GM12878 (cell line): ENCODE results near the gene THRA. TPM values are rescaled to one million over a fixed set of nuclear protein-coding genes. Genes with fewer than 3 reads are reported as not detected.

Source experiments
- ATAC-seq: fragments of 200-7000 bp; cut with Tn5 transposase; 3 replicates; pipeline ENCODE4 v1.9.1; 2020; ENCODE audit warnings: mild to moderate bottlenecking, moderate library complexity
- BruUV-seq: library from RNA; stranded (reverse); fragments of 400-500 nt; replicated peaks from 2 replicates; lab custom pipeline; 2021; lab: Mats Ljungman, UMichigan
- CTCF ChIA-PET: fragments of 300-600 bp; sonication (Branson Sonifier 250); formaldehyde crosslinking; extraction: SDS; loops from one replicate; lab custom pipeline; 2021; ENCODE audit warnings: inconsistent platforms; lab: Yijun Ruan, JAX
- POLR2A ChIA-PET: fragments of 350-600 bp; formaldehyde crosslinking; extraction: SDS; loops from one replicate; lab custom pipeline; 2021; ENCODE audit warnings: inconsistent platforms; lab: Charles Lee
- RAD21 ChIA-PET: fragments of 300-600 bp; sonication (Branson Sonifier 250); formaldehyde crosslinking; loops from one replicate; lab custom pipeline; 2023; ENCODE audit warnings: antibody characterized with exemption; ENCODE audit not compliant: unreplicated experiment; lab: Charles Lee
- SMC1A ChIA-PET: fragments of 300-600 bp; sonication (Branson Sonifier 250); formaldehyde crosslinking; loops from one replicate; lab custom pipeline; 2023; ENCODE audit not compliant: unreplicated experiment, uncharacterized antibody; lab: Charles Lee
- DNase-seq: peaks from one replicate; pipeline ENCODE4 v3.0.0-alpha.2; 2011; ENCODE audit warnings: low read depth, low spot score
- FAIRE-seq: peaks from 3 replicates; lab custom pipeline; 2011; peaks lifted over from hg19 to GRCh38; lab: Jason Lieb, UNC
- H2AFZ ChIP-seq: 2 replicates; pipeline ENCODE4 v1.6.0; 2011; ENCODE audit warnings: low read depth, low read length, control low read depth; ENCODE audit not compliant: control insufficient read depth
- H3K27ac ChIP-seq: 2 replicates; pipeline ENCODE4 v1.5.1; 2011; ENCODE audit warnings: control low read depth; ENCODE audit not compliant: control insufficient read depth, insufficient read depth
- H3K27me3 ChIP-seq, 2 experiments: replicated peaks in 1 of 2; 2 replicates each; pipeline versions ENCODE4 v1.6.0 to v1.6.1; 2011; ENCODE audit warnings: low read length in 1 of 2; ENCODE audit not compliant: control insufficient read depth in 2 of 2, insufficient read depth in 2 of 2
- H3K36me3 ChIP-seq, 2 experiments: 2 replicates each; pipeline ENCODE4 v1.5.1; 2011; ENCODE audit warnings: low read length in 1 of 2; ENCODE audit not compliant: control insufficient read depth in 2 of 2, insufficient read depth in 2 of 2
- H3K4me1 ChIP-seq: 2 replicates; pipeline ENCODE4 v1.6.1; 2011; ENCODE audit warnings: mild to moderate bottlenecking, low read length, moderate library complexity, mixed read lengths; ENCODE audit not compliant: control insufficient read depth, insufficient read depth
- H3K4me2 ChIP-seq: 2 replicates; pipeline ENCODE4 v1.6.0; 2011; ENCODE audit warnings: control low read depth; ENCODE audit not compliant: control insufficient read depth, insufficient read depth
- H3K4me3 ChIP-seq: fragments of 200-600 bp; sonication (generic); 2 replicates; pipeline ENCODE4 v1.5.1; 2016
- H3K79me2 ChIP-seq: 2 replicates; pipeline ENCODE4 v1.6.0; 2011; ENCODE audit warnings: low read length; ENCODE audit not compliant: control insufficient read depth, insufficient read depth
- H3K9ac ChIP-seq: 2 replicates; pipeline ENCODE4 v1.8.0; 2011; ENCODE audit warnings: low read length, control low read depth, mixed read lengths; ENCODE audit not compliant: control insufficient read depth, insufficient read depth
- H3K9me3 ChIP-seq: replicated peaks from 3 replicates; pipeline ENCODE4 v1.5.1; 2011; ENCODE audit warnings: mild to moderate bottlenecking, low read length; ENCODE audit not compliant: control insufficient read depth, insufficient read depth
- H4K20me1 ChIP-seq: 2 replicates; pipeline ENCODE4 v1.6.0; 2011; ENCODE audit not compliant: control insufficient read depth, insufficient read depth
- ESRRA ChIP-seq: IDR thresholded peaks from 2 replicates; pipeline ENCODE4 v1.6.1; 2012; ENCODE audit warnings: mild to moderate bottlenecking, low read length, improper control_type of control experiment
- GABPA ChIP-seq: IDR thresholded peaks from 2 replicates; pipeline ENCODE4 v1.6.1; 2014; ENCODE audit warnings: antibody characterized with exemption, low read depth, mild to moderate bottlenecking, inconsistent platforms
- MEF2B ChIP-seq: fragments of 450-650 bp; IDR thresholded peaks from 2 replicates; pipeline ENCODE4 v1.6.1; 2018; ENCODE audit warnings: mild to moderate bottlenecking, moderate library complexity; ENCODE audit not compliant: partially characterized antibody, poor library complexity, severe bottlenecking
- NKRF ChIP-seq: fragments of 450-650 bp; conservative IDR thresholded peaks from 2 replicates; pipeline ENCODE4 v1.6.1; 2017; ENCODE audit warnings: mild to moderate bottlenecking, moderate library complexity
- YBX1 ChIP-seq: fragments of 450-650 bp; IDR thresholded peaks from 2 replicates; pipeline ENCODE4 v1.6.1; 2016; ENCODE audit warnings: antibody characterized with exemption
- ZNF687 ChIP-seq: fragments of 450-650 bp; IDR thresholded peaks from 2 replicates; pipeline ENCODE4 v1.6.1; 2017; ENCODE audit warnings: mild to moderate bottlenecking, moderate library complexity
- WGBS: methylation state at CpG from one replicate; pipeline ENCODE4 v1.1.6; 2016; ENCODE audit warnings: low lambda C conversion rate; ENCODE audit not compliant: insufficient replicate concordance, insufficient coverage; ENCODE audit errors: missing lambda C conversion rate; 5-methylcytosine and 5-hydroxymethylcytosine counted together
- in situ Hi-C: fragments of 300-500 bp; cut with MboI; formaldehyde crosslinking; loops from 9 replicates; pipeline ENCODE4 v1.14.3; 2018; ENCODE audit warnings: mixed read lengths
- intact Hi-C: fragments of 100-400 bp; cut with micrococcal nuclease; formaldehyde crosslinking; loops from one replicate; pipeline ENCODE4 v1.14.2; 2022; ENCODE audit not compliant: unreplicated experiment
- polyA plus RNA-seq, 11 experiments: library from polyadenylated mRNA; depleted of rRNA in 4 of 11; unstranded in 6 of 11; stranded (reverse) in 5 of 11; fragments of >200 nt; fragmentation: Nextera tagmentation in 4 of 11; fragmentation: Illumina TruSeq in 1 of 11; extraction: Ambion mirVana in 4 of 11; extraction: Trizol in 1 of 11; gene quantifications; 1 replicate in 1 of 11; 2 replicates in 10 of 11; pipeline versions ENCODE4 v1.2.1 to v1.2.3, GENCODE V29; 2011 to 2016; ENCODE audit warnings: inconsistent platforms in 2 of 11, missing spikeins in 2 of 11, low read depth in 1 of 11
- total RNA-seq, 4 experiments: library from RNA; depleted of rRNA in 3 of 4; stranded (reverse); fragments of >200 nt in 3 of 4; fragmentation: Illumina TruSeq in 1 of 4; extraction: Trizol in 1 of 4; gene quantifications; 2 replicates each; pipeline versions ENCODE4 v1.2.1 to v1.2.3, GENCODE V29; 2013 to 2021
- TF ChIP-seq, protein P1 (sequence below): fragments of 450-650 bp; IDR thresholded peaks from 2 replicates; pipeline ENCODE4 v1.6.1; 2018; ENCODE audit warnings: borderline replicate concordance, mild to moderate bottlenecking; ENCODE audit not compliant: partially characterized antibody
- TF ChIP-seq, protein P2 (sequence below): fragments of 450-650 bp; IDR thresholded peaks from 2 replicates; pipeline ENCODE4 v1.6.1; 2017; ENCODE audit warnings: mild to moderate bottlenecking, moderate library complexity

The THRA gene
- total and polyA plus RNA-seq, 10 of the 15 experiments (the other 5 are each of a cell fraction or from before 2014, with no cell fraction given), result 0.03 to 2.0 (median 0.64) TPM

GRCh38 chr17:40112718-40113109, 49.9 kb downstream of the THRA start:
- Histone ChIP-seq H3K9me3 (no peaks in the 10 kb centered on the region), H3K4me1 (peaks cover 34% of the 10 kb centered on the region), H3K9ac (no peak overlapping the region), H3K36me3 (no peaks in the 10 kb centered on the region), H4K20me1 (no peaks in the 10 kb centered on the region), H2AFZ (peak overlapping the region; percentile 66), H3K27me3 (no peaks in the 10 kb centered on the region), H3K4me3 (no peak overlapping the region), H3K79me2 (no peaks in the 10 kb centered on the region), H3K27ac (no peak overlapping the region; the same call in 1 of the 2 replicates), H3K4me2 (peak overlapping the region; percentile 87; the same call in 1 of the 2 replicates)
- SMC1A ChIA-PET, result interaction anchor here (0.7 to 8.0 kb wide), 52 partner anchors 10 to 419 kb away, joined by 3 to 177 read pairs (median 5); partner anchors contain the start of genes CASC3, CDC6, CSF3 and MED24
- DNase-seq (no peak), FAIRE-seq (no peak), ATAC-seq (no peak)
- POLR2A ChIA-PET, result interaction anchor here (0.5 to 5.8 kb wide), 23 partner anchors 8 to 295 kb away, joined by 3 to 52 read pairs (median 5); partner anchors contain the start of genes CASC3, CDC6, CSF3 and MSL1
- RAD21 ChIA-PET, result interaction anchor here (0.7 to 7.0 kb wide), 47 partner anchors 8 to 420 kb away, joined by 3 to 246 read pairs (median 7); partner anchors contain the start of genes CASC3, CSF3, MED24 and MSL1
- WGBS, result 65% methylated on average over 4 of the region's 4 CpGs
- in situ Hi-C loops, result loop anchor here (5.0 kb wide), 2 partner anchors 55 to 175 kb away; partner anchors contain the start of gene CDC6
- TF ChIP-seq, protein P1, sequence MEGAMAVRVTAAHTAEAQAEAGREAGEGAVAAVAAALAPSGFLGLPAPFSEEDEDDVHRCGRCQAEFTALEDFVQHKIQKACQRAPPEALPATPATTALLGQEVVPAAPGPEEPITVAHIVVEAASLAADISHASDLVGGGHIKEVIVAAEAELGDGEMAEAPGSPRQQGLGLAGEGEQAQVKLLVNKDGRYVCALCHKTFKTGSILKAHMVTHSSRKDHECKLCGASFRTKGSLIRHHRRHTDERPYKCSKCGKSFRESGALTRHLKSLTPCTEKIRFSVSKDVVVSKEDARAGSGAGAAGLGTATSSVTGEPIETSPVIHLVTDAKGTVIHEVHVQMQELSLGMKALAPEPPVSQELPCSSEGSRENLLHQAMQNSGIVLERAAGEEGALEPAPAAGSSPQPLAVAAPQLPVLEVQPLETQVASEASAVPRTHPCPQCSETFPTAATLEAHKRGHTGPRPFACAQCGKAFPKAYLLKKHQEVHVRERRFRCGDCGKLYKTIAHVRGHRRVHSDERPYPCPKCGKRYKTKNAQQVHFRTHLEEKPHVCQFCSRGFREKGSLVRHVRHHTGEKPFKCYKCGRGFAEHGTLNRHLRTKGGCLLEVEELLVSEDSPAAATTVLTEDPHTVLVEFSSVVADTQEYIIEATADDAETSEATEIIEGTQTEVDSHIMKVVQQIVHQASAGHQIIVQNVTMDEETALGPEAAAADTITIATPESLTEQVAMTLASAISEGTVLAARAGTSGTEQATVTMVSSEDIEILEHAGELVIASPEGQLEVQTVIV, result no peak
- no peak for TF ChIP-seq ZNF687
- no peak for TF ChIP-seq GABPA
- TF ChIP-seq MEF2B, result no peak
- TF ChIP-seq, protein P2, sequence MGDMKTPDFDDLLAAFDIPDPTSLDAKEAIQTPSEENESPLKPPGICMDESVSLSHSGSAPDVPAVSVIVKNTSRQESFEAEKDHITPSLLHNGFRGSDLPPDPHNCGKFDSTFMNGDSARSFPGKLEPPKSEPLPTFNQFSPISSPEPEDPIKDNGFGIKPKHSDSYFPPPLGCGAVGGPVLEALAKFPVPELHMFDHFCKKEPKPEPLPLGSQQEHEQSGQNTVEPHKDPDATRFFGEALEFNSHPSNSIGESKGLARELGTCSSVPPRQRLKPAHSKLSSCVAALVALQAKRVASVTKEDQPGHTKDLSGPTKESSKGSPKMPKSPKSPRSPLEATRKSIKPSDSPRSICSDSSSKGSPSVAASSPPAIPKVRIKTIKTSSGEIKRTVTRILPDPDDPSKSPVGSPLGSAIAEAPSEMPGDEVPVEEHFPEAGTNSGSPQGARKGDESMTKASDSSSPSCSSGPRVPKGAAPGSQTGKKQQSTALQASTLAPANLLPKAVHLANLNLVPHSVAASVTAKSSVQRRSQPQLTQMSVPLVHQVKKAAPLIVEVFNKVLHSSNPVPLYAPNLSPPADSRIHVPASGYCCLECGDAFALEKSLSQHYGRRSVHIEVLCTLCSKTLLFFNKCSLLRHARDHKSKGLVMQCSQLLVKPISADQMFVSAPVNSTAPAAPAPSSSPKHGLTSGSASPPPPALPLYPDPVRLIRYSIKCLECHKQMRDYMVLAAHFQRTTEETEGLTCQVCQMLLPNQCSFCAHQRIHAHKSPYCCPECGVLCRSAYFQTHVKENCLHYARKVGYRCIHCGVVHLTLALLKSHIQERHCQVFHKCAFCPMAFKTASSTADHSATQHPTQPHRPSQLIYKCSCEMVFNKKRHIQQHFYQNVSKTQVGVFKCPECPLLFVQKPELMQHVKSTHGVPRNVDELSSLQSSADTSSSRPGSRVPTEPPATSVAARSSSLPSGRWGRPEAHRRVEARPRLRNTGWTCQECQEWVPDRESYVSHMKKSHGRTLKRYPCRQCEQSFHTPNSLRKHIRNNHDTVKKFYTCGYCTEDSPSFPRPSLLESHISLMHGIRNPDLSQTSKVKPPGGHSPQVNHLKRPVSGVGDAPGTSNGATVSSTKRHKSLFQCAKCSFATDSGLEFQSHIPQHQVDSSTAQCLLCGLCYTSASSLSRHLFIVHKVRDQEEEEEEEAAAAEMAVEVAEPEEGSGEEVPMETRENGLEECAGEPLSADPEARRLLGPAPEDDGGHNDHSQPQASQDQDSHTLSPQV, result no peak
- TF ChIP-seq ESRRA, result no peak
- no peak for TF ChIP-seq YBX1
- no peak for TF ChIP-seq NKRF
- intact Hi-C loops, result loop anchor here (1.0 to 5.0 kb wide), 4 partner anchors 12 to 180 kb away; partner anchors contain the start of gene NR1D1
- no TSS peak for BruUV-seq
- CTCF ChIA-PET, result interaction anchor here (1.0 to 7.9 kb wide), 54 partner anchors 12 to 490 kb away, joined by 3 to 367 read pairs (median 8); partner anchors contain the start of genes CASC3, CDC6, CSF3 and MED24
